SK-N-SH (cell line): ENCODE data around the gene SMAD7. TPM values are rescaled to one million over a fixed set of nuclear protein-coding genes. Genes with fewer than 3 reads are reported as not detected.

Experiments
- CTCF ChIA-PET: fragments of 300-600, 350-600 bp; formaldehyde crosslinking; extraction: SDS; loops from one replicate; lab custom pipeline; 2021; lab: Yijun Ruan, JAX
- POLR2A ChIA-PET: fragments of 350-600 bp; sonication (Branson Sonifier 250); formaldehyde crosslinking; extraction: SDS; loops from one replicate; lab custom pipeline; 2020; ENCODE audit warnings: antibody characterized with exemption, inconsistent platforms; lab: Yijun Ruan, JAX
- DNase-seq: peaks from one replicate; pipeline ENCODE4 v3.0.0; 2012
- H2AFZ ChIP-seq: fragments of 200-600 bp; sonication (generic); 2 replicates; pipeline ENCODE4 v1.8.1; 2016; ENCODE audit warnings: antibody characterized with exemption, mild to moderate bottlenecking, low read depth
- H3F3A ChIP-seq: fragments of 200-600 bp; sonication (generic); replicated peaks from 2 replicates; pipeline ENCODE3; 2016; ENCODE audit warnings: antibody characterized with exemption, mild to moderate bottlenecking; ENCODE audit not compliant: insufficient read depth
- H3K27ac ChIP-seq, 2 experiments: fragments of 200-500 bp in 1 of 2; fragments of 200-600 bp in 1 of 2; sonication (Bioruptor generic) in 1 of 2; sonication (generic), shearing (Covaris generic) in 1 of 2; 2 replicates each; pipeline versions ENCODE4 v1.5.1 to v1.6.1; 2014 to 2016; ENCODE audit warnings: low read depth in 2 of 2, inconsistent platforms in 1 of 2, low read length in 1 of 2, mild to moderate bottlenecking in 1 of 2, mixed read lengths in 1 of 2
- H3K27me3 ChIP-seq: fragments of 200-600 bp; sonication (generic), shearing (Covaris generic); 2 replicates; pipeline ENCODE4 v1.6.1; 2016; ENCODE audit warnings: mixed run types; ENCODE audit not compliant: insufficient read depth
- H3K36me3 ChIP-seq, 2 experiments: fragments of 200-500 bp in 1 of 2; fragments of 200-600 bp in 1 of 2; sonication (Bioruptor generic) in 1 of 2; sonication (generic) in 1 of 2; replicated peaks in 1 of 2; 2 replicates each; pipeline versions ENCODE3 to v1.5.1; 2014 to 2016; ENCODE audit warnings: low read length in 1 of 2, mild to moderate bottlenecking in 1 of 2; ENCODE audit not compliant: insufficient read depth in 2 of 2, control insufficient read depth in 1 of 2
- H3K4me1 ChIP-seq, 2 experiments: fragments of 200-500 bp in 1 of 2; fragments of 200-600 bp in 1 of 2; sonication (Bioruptor generic) in 1 of 2; sonication (generic), shearing (Covaris generic) in 1 of 2; 2 replicates each; pipeline versions ENCODE4 v1.5.1 to v1.6.1; 2014 to 2016; ENCODE audit warnings: low read depth in 1 of 2, low read length in 1 of 2, mixed run types in 1 of 2; ENCODE audit not compliant: insufficient read depth in 2 of 2, control insufficient read depth in 1 of 2
- H3K4me2 ChIP-seq: fragments of 200-600 bp; sonication (generic), shearing (Covaris generic); 2 replicates; pipeline ENCODE4 v1.6.1; 2017; ENCODE audit warnings: mixed run types
- H3K4me3 ChIP-seq, 2 experiments: fragments of 200-500 bp in 1 of 2; fragments of 200-600 bp in 1 of 2; sonication (Bioruptor generic) in 1 of 2; sonication (generic), shearing (Covaris generic) in 1 of 2; 2 replicates each; pipeline versions ENCODE4 v1.5.1 to v1.8.1; 2014 to 2016; ENCODE audit warnings: low read depth in 2 of 2, inconsistent platforms in 1 of 2, low read length in 1 of 2, mild to moderate bottlenecking in 1 of 2, mixed read lengths in 1 of 2, moderate library complexity in 1 of 2
- H3K79me2 ChIP-seq: fragments of 200-600 bp; sonication (generic); 2 replicates; pipeline ENCODE4 v1.8.1; 2017; ENCODE audit warnings: mild to moderate bottlenecking; ENCODE audit not compliant: insufficient read depth
- H3K9ac ChIP-seq: fragments of 200-600 bp; sonication (generic); 2 replicates; pipeline ENCODE4 v1.6.1; 2017; ENCODE audit warnings: mixed run types
- H3K9me2 ChIP-seq: fragments of 200-600 bp; sonication (generic); 2 replicates; pipeline ENCODE4 v1.6.1; 2017; ENCODE audit warnings: mixed run types
- H3K9me3 ChIP-seq: fragments of 200-600 bp; sonication (generic); 2 replicates; pipeline ENCODE4 v1.6.1; 2017; ENCODE audit warnings: mixed run types, mild to moderate bottlenecking, moderate library complexity
- H4K20me1 ChIP-seq: fragments of 200-600 bp; sonication (generic); 2 replicates; pipeline ENCODE4 v1.6.1; 2017; ENCODE audit warnings: mild to moderate bottlenecking, mixed run types; ENCODE audit not compliant: insufficient read depth
- CHD2 ChIP-seq: fragments of 150-350 bp; IDR thresholded peaks from 2 replicates; pipeline ENCODE4 v1.6.1; 2018; ENCODE audit warnings: low read length; ENCODE audit not compliant: partially characterized antibody
- FOXM1 ChIP-seq: IDR thresholded peaks from 2 replicates; pipeline ENCODE4 v1.4.0; 2012; ENCODE audit warnings: low read depth, mild to moderate bottlenecking
- JUND ChIP-seq: IDR thresholded peaks from 2 replicates; pipeline ENCODE4 v1.4.0; 2012
- POLR2AphosphoS5 ChIP-seq: IDR thresholded peaks from 2 replicates; pipeline ENCODE4 v1.6.1; 2012; ENCODE audit warnings: low read depth, low read length
- RAD21 ChIP-seq: IDR thresholded peaks from 2 replicates; pipeline ENCODE4 v1.6.1; 2012; ENCODE audit warnings: mild to moderate bottlenecking, low read length
- SIN3A ChIP-seq: IDR thresholded peaks from 2 replicates; pipeline ENCODE4 v1.6.1; 2012; ENCODE audit warnings: low read depth, mild to moderate bottlenecking, low read length, moderate library complexity, borderline replicate concordance
- TCF12 ChIP-seq: IDR thresholded peaks from 2 replicates; pipeline ENCODE4 v1.4.0; 2012
- WGBS: methylation state at CpG from one replicate; pipeline ENCODE4 v1.1.6; 2017; ENCODE audit warnings: low lambda C conversion rate; 5-methylcytosine and 5-hydroxymethylcytosine counted together
- polyA plus RNA-seq, 3 experiments: library from polyadenylated mRNA; depleted of rRNA; stranded (reverse); fragments of >200 nt; gene quantifications; 2 replicates each; pipeline ENCODE4 v1.2.3, GENCODE V29; 2012
- TF ChIP-seq, protein P1 (sequence below): fragments of 150-350 bp; IDR thresholded peaks from 2 replicates; pipeline ENCODE4 v1.6.1; 2016; ENCODE audit warnings: mild to moderate bottlenecking, low read depth, low read length

Gene SMAD7
- polyA plus RNA-seq, 1 of the 3 experiments (the other 2 are of a cell fraction): 20.0 TPM

DNA sequence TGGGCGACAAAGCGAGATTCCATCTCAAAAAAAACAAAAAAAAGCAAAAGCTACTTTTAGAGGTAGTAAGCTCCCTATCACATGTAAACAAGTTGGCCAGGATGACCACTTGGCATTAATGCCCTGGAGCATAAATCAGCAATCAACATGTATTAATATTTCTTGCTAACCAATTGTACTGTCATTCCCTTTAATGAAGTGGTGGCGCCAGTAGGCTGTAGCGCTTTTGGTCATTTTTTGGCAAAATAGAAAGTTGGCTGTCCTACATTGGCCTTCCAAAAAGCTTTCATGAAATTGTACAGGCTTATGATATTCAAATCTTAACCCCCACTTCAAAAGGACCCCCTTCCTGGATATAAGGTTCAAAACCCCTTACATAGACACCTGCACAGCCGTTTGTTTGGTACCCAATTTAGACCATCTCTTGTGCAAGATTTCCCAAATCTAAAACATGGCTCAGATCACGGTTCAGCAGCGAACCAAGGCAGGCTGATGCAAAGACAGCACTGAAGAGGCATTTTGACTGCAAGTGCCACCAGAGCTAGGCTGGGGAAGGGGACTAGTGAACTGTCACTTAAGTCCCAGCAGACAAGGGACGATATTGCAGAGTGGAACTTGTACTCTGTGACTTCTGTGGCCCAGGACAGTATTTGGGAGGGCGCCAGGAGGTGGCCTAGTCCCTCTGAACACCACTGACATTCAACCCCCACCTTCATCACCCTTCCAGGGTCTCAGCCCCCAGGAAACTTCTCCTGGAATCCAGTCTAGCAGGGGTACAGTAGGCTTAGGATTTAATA, 31.9 kb downstream of the SMAD7 start:
- peaks cover 32 to 36% of the 10 kb centered on the region in 2 experiments; a peak in 3 of 4 replicates for H3K4me1 ChIP-seq
- H4K20me1 ChIP-seq: peaks cover 48% of the 10 kb centered on the region
- peaks cover 75% of the 10 kb centered on the region for H3F3A ChIP-seq
- H3K9ac ChIP-seq: no peak overlapping the region
- no peak overlapping the region for H3K4me3 ChIP-seq
- no peak overlapping the region; the same call in 1 of the 2 replicates for H2AFZ ChIP-seq
- no peak for DNase-seq
- H3K4me2 ChIP-seq: 0 out of 2 replicates have a peak overlapping the region, but pooled peaks have one; percentile 25
- TF ChIP-seq SIN3A (0 out of 2 replicates have a peak, but pooled peaks have one; percentile 4), FOXM1 (no peak), POLR2AphosphoS5 (0 out of 2 replicates have a peak, but pooled peaks have one; percentile 14)
- TF ChIP-seq, all 33 proteins: peak for 2
- H3K79me2 ChIP-seq: peaks cover 60% of the 10 kb centered on the region
- no peaks in the 10 kb centered on the region for H3K9me2 ChIP-seq
- peaks cover 26% of the 10 kb centered on the region in 2 experiments for H3K36me3 ChIP-seq
- no peaks in the 10 kb centered on the region for H3K9me3 ChIP-seq
- peak overlapping the region in 1 of 2 experiments; percentile 23; a peak in 1 of 4 replicates for H3K27ac ChIP-seq
- WGBS: 98% methylated on average over 8 of the region's 9 CpGs
- CTCF ChIA-PET: interaction anchor here (0.6 to 2.1 kb wide), 3 partner anchors 12 to 204 kb away, joined by 3 to 4 read pairs (median 3); no protein-coding TSS in a partner anchor
- H3K27me3 ChIP-seq: no peaks in the 10 kb centered on the region
- POLR2A ChIA-PET: no interaction called here

DNA sequence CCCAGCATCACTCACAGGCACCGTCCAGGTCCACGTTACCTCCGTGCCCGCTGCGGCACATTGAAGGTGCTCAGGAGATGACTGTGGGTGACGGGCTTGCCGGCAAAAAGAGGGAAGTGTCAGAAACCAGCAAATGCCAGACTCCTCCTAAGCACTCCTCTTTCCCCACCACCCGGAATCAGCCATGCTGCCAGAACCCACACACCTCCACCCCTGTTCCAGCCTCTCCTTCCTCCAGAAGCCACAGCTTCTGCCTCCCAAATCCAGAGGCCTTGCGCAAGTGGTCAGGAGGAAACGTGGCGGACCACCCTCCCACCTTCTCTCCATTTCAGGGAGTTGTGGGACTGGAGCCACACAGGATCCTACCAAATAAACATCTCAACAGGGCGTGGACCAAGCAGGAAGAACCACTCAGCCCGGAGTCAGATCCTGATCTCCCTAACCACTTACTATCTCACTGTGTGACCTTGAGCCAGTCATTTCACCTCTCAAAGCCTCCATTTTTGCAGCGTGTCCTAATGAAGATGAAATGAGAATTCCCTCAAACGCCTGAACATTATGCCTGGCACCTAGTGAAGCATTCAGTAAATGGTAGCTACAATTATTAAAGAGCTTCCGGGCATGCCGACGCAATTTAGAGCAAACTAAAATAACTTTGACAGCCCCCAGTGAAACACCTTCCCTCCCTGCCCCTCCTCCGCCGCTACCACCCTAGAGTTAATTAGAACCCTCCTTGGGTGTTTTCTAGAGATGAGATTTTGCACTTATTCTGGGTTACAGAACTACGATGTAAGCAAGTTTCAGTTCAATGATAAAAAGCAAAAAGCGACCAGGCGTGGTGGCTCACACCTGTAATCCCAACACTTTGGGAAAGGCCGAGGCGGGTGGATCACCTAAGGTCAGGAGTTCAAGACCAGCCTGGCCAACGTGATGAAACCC, 32.9 kb downstream of the SMAD7 start:
- Histone ChIP-seq H3K27me3 (no peaks in the 10 kb centered on the region), H3F3A (peaks cover 65% of the 10 kb centered on the region), H3K9ac (no peak overlapping the region), H2AFZ (no peak overlapping the region), H3K4me1 (peaks cover 21 to 27% of the 10 kb centered on the region in 2 experiments; a peak in 3 of 4 replicates), H3K79me2 (peaks cover 50% of the 10 kb centered on the region), H4K20me1 (peaks cover 38% of the 10 kb centered on the region), H3K4me3 (no peak overlapping the region), H3K9me3 (no peaks in the 10 kb centered on the region), H3K9me2 (no peaks in the 10 kb centered on the region), H3K27ac (peak overlapping the region in 1 of 2 experiments; percentile 23; a peak in 1 of 4 replicates), H3K36me3 (peaks cover 26% of the 10 kb centered on the region in 2 experiments), H3K4me2 (no peak overlapping the region)
- POLR2A ChIA-PET: no interaction called here
- CTCF ChIA-PET: interaction anchor here (0.6 to 2.1 kb wide), 3 partner anchors 13 to 203 kb away, joined by 3 to 4 read pairs (median 3); no protein-coding TSS in a partner anchor
- 94% methylated on average over 23 of the region's 26 CpGs for WGBS
- no peak for DNase-seq
- TF ChIP-seq CHD2 (no peak), JUND (no peak), FOXM1 (no peak), TCF12 (no peak), RAD21 (no peak)
- TF ChIP-seq, protein P1, sequence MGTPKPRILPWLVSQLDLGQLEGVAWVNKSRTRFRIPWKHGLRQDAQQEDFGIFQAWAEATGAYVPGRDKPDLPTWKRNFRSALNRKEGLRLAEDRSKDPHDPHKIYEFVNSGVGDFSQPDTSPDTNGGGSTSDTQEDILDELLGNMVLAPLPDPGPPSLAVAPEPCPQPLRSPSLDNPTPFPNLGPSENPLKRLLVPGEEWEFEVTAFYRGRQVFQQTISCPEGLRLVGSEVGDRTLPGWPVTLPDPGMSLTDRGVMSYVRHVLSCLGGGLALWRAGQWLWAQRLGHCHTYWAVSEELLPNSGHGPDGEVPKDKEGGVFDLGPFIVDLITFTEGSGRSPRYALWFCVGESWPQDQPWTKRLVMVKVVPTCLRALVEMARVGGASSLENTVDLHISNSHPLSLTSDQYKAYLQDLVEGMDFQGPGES: no peak
